Epithelial cell of esophagus (primary cell): ENCODE measurements around the gene SCFD2.

Experiments
- DNase-seq: peaks from one replicate; pipeline ENCODE4 v3.0.0; 2010; ENCODE audit warnings: low read depth
- H3K4me3 ChIP-seq: 2 replicates; pipeline ENCODE4 v1.5.1; 2011; ENCODE audit warnings: mild to moderate bottlenecking, low read length, control low read depth
- CTCF ChIP-seq: IDR thresholded peaks from 2 replicates; pipeline ENCODE4 v1.5.1; 2011; ENCODE audit warnings: low read depth, mild to moderate bottlenecking, low read length, control low read depth, inconsistent platforms; ENCODE audit not compliant: insufficient read depth; ENCODE audit errors: missing control alignments

The SCFD2 gene

GRCh38 chr4:53113431-53114225 lies 252.2 kb downstream of the SCFD2 start:
- no peak for TF ChIP-seq CTCF
- H3K4me3 ChIP-seq: no peak overlapping the region
- peak; percentile 35 for DNase-seq

GRCh38 chr4:53105313-53105712 lies 260.5 kb downstream of the SCFD2 start:
- DNase-seq: no peak
- no peak for TF ChIP-seq CTCF
- no peak overlapping the region for H3K4me3 ChIP-seq

- no peak for DNase-seq
- no peak for TF ChIP-seq CTCF
- H3K4me3 ChIP-seq: no peak overlapping the region
Observed at GRCh38 chr4:53103481-53103880, 262.4 kb downstream of the SCFD2 start.

GRCh38 chr4:53101191-53101581 lies 264.7 kb downstream of the SCFD2 start:
- DNase-seq: peak; percentile 56
- TF ChIP-seq CTCF: no peak
- H3K4me3 ChIP-seq: no peak overlapping the region

- H3K4me3 ChIP-seq: no peak overlapping the region
- no peak for TF ChIP-seq CTCF
- DNase-seq: no peak
Observed at GRCh38 chr4:53100501-53101190, 265.2 kb downstream of the SCFD2 start.

GRCh38 chr4:53098681-53099121 lies 267.2 kb downstream of the SCFD2 start:
- no peak overlapping the region for H3K4me3 ChIP-seq
- peak; percentile 85 for DNase-seq
- no peak for TF ChIP-seq CTCF
